ENCODE data around the gene NAT8L.

DNA sequence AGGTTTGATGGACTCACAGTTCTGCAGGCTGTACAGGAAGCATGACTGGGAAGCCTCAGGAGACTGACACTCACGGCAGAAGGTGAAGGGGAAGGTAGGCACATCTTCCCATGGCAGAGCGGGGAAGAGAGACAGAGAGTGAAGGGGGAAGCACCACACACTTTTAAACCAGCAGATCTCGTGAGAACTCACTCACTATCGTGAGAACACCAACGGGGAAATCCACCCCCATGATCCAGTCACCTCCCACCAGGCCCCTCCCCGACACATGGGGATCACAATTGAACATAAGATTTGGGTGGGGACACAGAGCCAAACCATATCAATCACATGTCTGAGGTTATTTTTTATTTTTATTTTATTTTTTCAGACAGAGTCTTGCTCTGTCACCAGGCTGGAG lies 4.9 kb upstream of the NAT8L start:
- no peak for TF ChIP-seq POLR2A (IDR thresholded peaks at IDR 0.05; ENCODE audit: borderline replicate concordance, extremely low read depth, insufficient read depth, insufficient read length)
- TF ChIP-seq, protein P1, sequence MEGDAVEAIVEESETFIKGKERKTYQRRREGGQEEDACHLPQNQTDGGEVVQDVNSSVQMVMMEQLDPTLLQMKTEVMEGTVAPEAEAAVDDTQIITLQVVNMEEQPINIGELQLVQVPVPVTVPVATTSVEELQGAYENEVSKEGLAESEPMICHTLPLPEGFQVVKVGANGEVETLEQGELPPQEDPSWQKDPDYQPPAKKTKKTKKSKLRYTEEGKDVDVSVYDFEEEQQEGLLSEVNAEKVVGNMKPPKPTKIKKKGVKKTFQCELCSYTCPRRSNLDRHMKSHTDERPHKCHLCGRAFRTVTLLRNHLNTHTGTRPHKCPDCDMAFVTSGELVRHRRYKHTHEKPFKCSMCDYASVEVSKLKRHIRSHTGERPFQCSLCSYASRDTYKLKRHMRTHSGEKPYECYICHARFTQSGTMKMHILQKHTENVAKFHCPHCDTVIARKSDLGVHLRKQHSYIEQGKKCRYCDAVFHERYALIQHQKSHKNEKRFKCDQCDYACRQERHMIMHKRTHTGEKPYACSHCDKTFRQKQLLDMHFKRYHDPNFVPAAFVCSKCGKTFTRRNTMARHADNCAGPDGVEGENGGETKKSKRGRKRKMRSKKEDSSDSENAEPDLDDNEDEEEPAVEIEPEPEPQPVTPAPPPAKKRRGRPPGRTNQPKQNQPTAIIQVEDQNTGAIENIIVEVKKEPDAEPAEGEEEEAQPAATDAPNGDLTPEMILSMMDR (IDR thresholded peaks at IDR 0.05 in 2 of 3, conservative IDR thresholded peaks at IDR 0.05 in 1 of 3; ENCODE audit: borderline replicate concordance in 1 of 3, insufficient read depth in 1 of 3, low read depth in 2 of 3, low read length in 2 of 3): no peak
- TF ChIP-seq, protein P2, sequence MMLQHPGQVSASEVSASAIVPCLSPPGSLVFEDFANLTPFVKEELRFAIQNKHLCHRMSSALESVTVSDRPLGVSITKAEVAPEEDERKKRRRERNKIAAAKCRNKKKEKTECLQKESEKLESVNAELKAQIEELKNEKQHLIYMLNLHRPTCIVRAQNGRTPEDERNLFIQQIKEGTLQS (IDR thresholded peaks at IDR 0.05): no peak
- TF ChIP-seq POLR2AphosphoS5 (IDR thresholded peaks at IDR 0.05; ENCODE audit: low read depth, low read length): no peak
- TF ChIP-seq CBX3 (IDR thresholded peaks at IDR 0.05; ENCODE audit: low read depth): no peak
- TF ChIP-seq, protein P3, sequence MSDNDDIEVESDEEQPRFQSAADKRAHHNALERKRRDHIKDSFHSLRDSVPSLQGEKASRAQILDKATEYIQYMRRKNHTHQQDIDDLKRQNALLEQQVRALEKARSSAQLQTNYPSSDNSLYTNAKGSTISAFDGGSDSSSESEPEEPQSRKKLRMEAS (IDR thresholded peaks at IDR 0.05): no peak
- no peak for TF ChIP-seq SRF (IDR thresholded peaks at IDR 0.05; ENCODE audit: low read depth)
- TF ChIP-seq ZNF274 (IDR thresholded peaks at IDR 0.05; ENCODE audit: low read depth, low read length): no peak
- TF ChIP-seq EZH2 (IDR thresholded peaks at IDR 0.05): no peak
- TF ChIP-seq TCF7L2 (IDR thresholded peaks at IDR 0.05; ENCODE audit: borderline replicate concordance, extremely low read depth, insufficient read depth, insufficient read length): no peak
- TF ChIP-seq FOSL1 (IDR thresholded peaks at IDR 0.05; ENCODE audit: low read depth): no peak
- no peak for TF ChIP-seq SP1 (IDR thresholded peaks at IDR 0.05; ENCODE audit: low read depth)
- no peak for TF ChIP-seq YY1 (IDR thresholded peaks at IDR 0.05; ENCODE audit: extremely low read depth, insufficient replicate concordance, low read depth, low read length)
